GM04503 (cell line): ENCODE data around the gene PCSK2.

Experiments
- DNase-seq: peaks from one replicate; pipeline ENCODE4 v3.0.0-alpha.2; 2012; ENCODE audit warnings: low read depth

PCSK2 gene

DNA sequence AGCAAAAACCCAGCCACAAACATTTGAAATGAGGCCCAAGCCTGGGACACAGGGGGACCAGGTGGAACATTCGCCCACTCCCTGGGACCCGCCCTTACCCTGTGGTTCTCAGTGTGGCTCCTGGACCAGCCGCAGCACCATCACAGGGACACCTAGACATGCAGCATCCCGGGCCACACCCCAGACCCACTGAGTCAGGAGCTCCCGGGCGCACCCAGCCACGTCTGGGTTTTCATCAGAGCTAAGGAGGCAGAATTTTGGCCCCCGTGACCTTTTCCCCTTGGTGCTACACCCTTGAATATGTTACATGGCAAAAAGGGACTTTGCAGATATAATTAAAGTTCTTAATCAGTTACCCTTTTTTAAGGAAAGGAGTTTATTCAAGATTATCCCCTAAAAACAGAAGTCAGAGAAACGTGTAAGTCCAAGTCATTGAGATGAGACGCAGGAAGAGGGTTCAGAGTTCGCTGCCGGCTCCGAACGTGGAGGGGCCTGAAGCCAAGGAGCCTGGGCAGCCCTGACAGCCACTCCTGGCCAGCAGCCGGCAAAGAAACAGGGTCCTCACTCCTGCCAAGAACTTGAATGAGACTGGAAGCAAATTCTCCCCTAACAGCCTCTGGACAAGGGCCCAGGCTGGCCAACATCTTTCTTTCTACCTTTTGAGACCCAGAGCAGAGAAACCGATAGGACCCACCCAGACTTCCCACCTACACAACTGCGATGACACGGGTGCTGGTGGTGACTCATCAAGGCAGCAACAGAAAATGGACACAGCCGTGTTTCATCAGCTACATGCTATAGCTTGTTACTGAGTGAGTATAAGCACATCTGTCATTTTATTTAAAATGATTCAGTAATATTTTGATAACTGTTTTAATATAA is 279.0 kb downstream of the PCSK2 start:
- DNase-seq, result no peak

DNA sequence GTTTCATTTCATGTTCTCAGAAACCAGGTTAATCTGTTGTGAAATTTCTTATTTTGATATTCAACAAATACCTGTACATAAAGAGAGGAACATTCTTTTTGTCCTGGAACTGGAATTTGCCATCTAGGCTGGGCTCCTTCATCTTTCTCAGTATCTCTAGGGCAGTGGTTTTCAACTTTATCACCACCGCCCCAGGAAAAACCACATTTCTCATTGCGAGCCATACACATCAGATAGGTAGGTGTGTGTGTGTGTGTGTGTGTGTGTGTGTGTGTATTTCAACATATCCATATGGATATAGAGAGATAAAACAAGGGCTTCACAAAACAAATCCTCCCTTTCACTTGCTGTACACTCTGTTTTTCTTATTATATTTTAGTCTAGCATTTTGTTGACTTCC is 280.2 kb downstream of the PCSK2 start:
- DNase-seq, result no peak

DNA sequence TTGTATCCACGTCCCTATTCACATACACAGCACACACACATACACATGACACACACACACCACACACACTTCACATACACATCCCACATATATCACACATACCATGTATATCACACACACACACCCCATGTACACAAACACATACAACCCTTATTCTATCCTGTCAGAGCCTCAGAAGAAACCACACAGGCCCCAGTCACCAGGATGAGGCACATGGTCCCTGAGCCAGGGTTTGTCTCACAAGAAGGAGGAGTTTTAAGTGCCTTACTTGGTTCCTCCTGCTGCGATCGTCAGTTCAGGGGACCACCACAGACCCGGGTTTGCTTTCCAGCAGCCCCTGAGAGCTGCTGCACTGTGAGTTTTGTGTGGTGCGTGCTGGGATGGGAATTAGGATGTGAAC is 280.7 kb downstream of the PCSK2 start:
- no peak for DNase-seq

DNA sequence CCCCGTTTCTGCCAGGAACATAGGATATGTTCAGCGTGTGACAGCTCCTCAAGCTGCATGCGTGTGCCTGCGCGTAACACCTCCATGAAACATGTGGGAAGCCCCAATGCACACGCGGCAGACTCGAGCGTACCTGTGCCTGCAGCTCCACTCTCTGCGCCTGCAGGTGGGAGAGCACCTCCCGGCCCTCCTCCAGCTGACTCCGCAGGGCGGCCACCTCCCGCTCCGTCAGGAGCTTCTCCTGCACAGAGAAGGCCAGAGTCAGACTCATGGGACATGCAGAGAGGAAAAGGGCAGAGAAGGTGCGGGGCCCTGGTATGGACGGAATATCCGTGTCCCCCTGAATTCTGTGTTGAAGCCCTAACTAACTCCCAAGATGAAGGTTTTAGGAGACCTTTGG is 281.9 kb downstream of the PCSK2 start:
- DNase-seq, result no peak

DNA sequence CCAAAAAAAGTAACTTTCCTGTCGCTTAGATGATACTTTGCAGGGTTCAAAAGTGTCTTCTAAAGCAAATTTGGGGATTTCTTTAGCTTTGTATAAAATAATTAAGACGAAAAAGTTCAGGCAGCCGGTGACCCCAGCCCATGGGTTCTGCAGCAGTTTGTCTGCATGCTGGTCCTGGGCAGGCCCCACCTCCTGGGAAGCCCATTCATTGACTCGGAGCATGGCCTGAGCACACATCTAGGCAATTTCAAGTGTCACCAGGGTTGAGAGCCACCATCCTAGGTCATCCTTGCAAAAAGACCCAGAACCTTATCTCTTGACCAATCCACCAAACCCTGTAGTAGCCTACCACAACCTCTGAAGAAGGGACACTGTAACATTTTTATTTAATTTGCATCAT is 283.7 kb downstream of the PCSK2 start:
- no peak for DNase-seq

DNA sequence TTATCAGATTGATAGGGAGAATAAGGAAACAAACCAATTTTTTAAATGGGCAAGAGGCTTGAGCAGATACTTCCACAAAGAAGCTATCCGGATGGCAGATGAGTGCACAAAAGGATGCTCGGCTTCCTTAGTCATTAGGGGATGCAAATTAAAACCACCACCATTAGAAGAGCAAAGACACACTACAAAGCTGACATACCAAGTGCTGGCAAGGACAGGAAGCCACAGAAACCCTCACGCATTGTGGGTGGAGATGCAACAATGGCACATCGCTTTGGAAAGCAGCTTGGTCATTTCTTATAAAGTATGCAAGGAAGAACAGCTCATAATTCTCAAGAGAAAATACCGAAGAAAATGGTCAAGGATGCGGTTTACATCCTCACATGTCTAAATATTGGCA is 284.6 kb downstream of the PCSK2 start:
- no peak for DNase-seq

DNA sequence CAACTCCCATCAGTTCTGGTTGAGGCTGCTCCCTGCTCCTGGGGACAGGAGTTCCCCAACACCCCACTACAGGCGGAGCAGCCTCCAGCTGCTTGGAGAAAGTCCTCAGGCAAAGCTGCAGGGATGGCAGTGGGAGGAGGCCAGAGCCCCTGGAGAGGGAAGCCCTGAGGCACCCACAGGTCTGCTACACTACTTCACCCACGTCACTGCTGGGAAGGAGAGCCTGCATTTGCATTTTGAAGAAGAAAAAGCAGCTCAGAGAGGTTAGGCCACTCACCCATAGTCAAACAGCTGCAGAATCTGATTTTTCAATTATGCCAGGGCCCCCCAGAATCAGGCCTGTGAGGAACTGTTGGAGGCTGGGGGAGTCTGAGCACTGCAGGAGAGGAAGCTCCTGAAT is 287.1 kb downstream of the PCSK2 start:
- no peak for DNase-seq

DNA sequence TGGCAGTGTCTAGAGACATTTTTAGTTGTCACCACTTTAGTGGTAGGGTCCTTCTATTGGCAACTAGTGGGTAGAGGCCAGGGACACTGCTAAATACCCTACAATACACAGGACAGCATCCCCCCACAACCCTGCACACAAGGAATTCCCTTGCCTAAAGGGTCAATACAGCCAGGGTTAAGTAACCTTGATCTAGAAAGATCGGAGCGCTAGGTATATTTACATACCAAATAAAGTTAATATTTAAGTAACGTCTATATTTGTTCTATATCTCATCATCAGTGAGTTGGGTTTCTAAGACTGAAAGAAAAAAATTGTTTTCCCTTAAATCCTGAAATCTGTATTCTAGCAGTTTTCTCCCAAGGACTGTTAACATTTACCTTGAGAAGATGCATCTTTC is 288.2 kb downstream of the PCSK2 start:
- no peak for DNase-seq

DNA sequence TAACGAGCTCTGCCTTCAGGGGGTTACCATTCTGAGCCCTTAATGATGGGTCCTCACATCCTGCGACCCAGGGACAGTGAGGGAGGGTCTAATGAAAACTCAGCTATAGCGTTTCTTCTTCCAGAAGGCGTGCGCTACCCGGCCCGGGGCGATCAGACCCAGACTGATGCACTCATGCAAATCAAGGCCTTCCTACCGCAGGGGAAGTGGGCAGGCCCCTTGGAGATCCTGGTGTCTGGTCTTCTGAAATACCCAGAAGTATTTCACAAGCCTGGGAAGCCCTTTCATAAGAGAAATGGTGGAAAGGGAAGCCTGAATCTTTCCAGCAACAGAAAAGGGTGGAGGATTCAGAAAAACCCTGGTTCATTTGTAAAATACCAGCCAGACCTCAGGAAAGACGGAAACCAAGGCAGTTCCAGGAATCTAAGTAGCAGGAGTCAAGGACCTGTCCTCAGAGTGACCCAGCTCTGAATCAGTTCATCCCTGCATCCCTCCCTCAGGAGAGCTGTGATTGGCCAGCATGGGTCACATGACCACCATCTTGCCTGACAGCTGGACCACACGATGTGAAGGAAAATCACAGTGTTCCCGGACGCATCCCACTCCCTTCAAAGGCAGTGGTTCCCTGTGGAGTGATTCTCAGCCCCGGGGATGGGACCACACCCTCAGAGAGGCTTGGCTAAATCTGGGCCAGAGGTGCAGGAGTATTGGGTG is 291.7 kb downstream of the PCSK2 start:
- no peak for DNase-seq

DNA sequence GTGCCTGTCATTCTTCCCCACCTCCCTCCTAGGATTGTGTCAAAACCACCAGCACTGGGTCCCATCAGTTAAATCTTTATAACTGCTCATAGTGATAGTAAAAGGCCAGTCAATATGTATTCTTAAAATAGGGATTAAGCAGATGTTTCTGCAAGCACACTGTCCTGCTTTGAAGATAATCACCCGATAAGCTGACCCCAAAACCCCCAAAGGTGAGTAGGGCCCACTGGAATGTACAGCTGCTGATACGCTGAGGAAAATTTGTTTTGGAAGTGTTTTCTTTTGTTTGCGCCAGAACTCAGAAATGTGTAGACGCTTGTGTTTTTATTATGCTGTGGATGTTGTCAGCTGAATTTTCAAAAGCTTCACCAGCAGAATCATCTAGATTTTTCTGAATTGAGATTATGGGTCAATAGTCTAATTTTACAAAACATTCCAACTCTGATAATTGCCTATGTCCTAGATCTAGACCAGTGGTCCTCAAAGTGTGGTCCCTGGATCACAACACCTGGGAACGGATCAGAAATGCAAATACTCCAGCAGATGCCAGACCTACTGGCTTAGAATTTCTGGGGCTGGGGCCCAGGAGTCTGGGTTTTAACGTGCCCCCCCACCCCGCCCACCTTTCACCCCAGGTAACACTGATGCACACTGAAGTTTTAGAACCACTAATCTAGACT is 292.9 kb downstream of the PCSK2 start:
- DNase-seq, result no peak

DNA sequence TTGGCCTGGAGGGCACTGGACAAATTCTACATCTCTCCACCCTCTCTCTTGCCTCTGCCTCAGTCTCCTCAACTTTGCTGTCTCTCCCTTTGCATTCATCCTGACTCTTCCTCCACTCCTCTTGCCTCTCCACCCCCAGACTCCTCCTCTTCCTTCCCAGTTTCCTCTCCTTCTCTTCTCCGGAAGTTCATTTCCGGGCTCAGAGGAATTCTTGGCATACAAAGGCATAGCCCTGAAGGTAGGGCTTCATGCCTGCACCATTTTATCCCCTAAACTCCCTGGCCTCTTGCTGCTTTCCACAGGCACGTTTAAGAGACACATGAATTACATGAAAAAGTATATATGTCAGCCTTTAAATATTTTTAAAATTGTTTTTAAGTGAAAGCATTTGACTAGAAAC is 293.7 kb downstream of the PCSK2 start:
- no peak for DNase-seq

DNA sequence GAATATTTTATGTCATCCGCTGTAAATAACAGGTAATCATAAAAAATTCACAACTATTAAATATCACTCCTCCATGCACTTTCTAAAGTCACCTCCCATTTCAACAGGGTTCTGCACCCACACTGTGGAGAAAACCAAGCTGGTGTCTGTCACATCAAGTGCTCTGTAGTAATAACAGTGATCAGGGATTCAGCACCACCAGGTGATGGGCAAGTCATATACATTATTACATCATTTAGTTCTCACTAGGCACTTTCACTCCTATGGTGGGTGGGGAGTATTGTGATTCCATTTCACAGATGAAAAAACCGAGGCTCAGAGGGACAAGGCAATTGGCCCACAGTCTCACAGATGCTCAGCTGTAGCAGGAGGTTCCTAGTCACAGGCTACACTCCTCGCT is 295.7 kb downstream of the PCSK2 start:
- DNase-seq, result no peak

DNA sequence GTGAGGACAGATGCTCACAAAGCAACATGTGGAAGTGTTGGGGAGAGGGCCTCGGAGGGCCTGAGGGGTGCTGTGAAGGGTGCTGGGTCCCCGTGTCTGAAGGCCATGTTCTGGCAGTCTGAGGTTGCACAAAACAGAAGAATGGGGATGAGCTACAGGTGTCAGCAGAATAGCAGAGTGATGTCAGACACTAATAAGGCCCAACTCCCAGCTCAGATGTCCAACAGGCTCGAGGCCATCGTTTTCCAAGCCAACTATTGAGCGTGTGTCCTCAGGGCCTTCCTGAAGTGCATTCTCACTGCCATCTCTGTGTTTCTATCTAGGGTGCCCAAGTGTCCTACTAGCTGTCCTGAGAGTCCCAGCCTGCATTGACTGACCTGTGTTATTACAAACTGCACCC is 296.5 kb downstream of the PCSK2 start:
- DNase-seq, result no peak

DNA sequence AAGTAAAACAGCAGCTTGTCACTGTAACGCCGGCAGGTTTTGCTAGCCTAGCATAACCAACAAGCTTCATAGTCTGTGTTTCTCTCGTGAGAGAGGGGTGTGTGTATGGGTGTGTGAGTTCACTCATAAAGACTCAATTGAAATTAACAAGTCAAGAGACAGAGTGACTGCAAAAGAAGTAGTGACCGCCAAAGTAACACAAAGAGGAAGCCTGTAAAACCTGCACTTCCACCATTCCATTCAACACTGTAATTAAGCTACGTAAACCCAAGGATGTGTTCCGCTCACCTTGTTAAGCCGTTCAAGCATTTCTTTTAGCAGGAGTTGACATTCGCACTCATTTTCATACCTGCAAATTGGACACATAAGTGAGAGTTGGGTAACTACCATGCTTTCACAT is 297.7 kb downstream of the PCSK2 start:
- no peak for DNase-seq

DNA sequence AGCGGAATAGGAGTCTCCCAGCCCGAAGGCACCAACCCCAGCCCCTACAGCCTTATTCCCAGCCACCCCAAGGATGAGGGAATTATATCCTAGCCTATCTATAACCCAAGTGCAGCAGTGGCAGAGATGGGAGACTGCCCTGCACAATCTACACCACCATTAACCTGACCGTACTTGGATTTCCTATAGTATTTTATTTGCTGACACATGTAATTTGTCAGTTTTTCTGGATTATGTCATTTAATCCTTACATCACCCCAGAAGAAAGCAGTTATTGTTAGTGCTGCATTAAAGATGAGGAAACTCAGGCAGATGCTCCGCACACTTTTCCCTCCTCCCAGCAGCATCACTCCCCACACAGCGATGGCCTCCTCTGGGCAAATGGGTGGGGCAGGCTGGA is 298.3 kb downstream of the PCSK2 start:
- no peak for DNase-seq

DNA sequence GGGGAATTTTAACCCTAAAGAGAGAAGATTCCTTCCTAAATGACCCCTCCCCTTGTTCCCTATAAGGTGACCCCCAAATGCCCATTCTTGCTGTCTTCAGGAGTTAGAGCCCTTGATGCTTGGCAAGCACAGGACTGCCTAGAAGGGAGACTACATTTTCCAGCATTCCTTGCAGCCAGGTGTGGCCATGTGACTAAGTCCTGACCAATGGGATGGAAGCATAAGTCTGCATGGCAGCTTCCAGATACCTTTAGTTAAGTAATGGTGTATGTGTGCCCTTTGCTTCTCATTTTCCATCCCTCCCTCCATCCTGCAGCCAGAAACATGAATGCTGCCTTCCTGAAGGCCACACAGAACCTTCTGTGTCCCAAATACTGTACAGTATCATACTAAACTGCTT is 298.8 kb downstream of the PCSK2 start:
- no peak for DNase-seq

DNA sequence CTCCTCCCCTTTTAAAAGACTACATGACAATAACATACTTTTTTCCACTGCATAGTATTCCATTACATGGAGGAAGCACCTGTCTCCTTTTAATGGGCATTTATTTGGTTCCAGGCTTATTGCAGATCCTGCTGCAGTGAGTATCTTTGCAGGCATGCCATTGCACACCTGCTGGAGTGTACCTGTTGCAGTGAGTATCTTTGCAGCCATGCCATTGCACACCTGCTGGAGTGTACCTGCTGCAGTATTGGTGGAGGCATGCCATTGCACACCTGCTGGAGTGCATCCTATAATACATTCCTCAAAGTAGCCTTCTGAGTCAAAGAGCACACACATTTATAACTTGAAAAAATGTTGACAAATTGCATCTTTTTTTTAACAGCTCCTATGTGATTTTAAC is 302.7 kb downstream of the PCSK2 start:
- DNase-seq, result no peak

DNA sequence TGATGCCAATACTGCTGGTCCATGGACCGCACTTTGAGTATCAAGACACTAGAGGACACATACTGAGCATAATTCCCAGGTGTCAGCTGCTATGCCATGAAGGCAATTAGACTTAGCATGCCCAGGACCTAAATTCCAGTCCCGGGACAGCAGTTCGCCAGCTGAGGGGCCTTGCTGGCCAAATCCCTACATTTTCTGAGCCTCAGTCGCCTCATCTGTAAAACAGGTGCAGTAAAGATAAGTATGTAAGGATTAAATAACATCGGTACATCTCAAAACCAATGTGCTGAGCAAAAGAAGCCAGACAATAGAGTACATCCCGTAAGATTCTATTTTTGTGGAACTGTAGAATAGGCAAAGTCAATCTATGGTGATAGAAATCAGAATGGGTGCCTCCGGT is 303.3 kb downstream of the PCSK2 start:
- DNase-seq, result no peak

DNA sequence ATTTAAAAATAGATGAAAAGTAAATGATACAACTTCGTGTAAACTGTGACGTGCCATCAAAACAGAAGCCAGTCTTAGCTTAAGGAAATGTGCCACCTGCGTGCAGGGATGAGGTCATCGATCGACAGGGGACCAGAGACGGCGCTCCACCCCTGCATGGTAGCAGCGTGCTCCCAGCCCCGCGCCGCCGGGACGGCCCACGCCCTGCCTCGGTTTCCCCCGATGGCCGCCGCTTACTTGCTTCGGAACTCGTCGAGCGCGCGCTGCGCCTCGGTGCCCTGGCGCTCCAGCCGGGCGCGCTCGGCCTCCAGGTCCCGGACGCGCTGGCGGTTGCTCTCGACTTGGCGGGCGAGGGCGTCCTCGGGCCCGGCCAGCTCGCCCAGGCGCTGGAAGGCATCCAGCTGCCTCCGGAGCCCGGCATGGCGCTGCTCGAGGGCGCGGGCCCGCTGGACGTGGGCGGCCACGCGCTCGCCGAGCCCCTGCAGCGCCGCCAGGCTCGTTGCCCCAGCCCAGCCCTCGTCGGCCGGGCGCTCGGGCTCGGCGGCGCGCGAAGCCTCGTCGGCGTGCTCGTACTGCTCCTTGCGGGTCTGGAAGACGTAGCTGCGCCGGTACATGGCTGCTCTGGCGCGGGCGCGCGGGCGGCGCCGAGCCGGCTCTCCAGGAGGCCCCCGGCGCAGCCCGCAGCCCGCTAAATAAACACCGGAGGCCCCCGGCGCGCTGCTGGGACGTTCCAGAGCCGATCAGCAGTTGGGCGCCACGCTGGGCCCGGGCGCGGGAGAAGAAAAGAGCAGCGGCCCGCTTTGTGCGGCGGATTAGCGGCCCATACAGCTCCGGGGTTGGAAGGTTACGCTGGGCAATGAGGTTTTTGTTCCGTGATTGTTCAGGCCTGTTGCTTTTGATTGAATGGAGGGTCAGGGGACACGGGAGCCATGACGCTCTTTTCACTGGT is 304.1 kb downstream of the PCSK2 start, which contains the start of gene BFSP1:
BFSP1 (minus strand) TSS at position 664 of the 949 bp plus-strand sequence; CDS start at position 614, 50 bp downstream.
- DNase-seq, result no peak

DNA sequence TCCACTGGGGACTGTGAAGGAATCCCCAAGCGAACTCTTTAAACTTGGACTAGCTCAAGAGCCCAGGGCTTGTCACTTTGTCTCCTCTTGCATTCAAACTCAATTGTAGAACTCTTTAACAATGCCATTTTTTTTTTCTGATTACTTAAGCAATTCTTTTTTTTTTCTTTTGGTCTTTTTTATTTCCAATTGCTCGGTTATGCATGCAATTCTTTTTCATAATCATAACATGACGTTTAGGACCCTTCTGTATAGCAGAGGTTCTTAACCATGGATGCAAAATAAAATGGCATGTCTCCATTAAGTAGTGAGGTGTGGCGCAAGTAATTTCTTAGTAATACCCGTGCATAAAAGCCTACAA is 304.8 kb downstream of the PCSK2 start:
- no peak for DNase-seq

DNA sequence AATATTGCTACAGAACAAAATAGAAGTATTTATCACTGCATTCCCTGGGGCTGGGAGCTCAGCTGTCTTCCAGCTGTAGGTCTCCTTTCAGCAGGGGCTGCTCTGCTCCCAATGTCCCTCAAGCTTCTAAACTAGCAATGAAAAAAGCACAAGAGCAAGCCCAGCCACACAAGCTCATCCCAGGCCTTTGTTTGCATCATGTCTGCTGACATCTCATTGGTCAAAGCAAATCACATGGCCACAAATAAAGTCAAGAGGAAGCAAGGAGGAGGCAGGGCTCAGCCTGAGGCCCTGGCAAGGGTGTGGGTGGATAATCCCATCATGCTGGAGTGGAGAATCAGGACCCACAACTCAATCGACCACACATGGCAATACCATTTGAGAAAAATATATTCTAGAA is 306.6 kb downstream of the PCSK2 start:
- DNase-seq, result no peak

DNA sequence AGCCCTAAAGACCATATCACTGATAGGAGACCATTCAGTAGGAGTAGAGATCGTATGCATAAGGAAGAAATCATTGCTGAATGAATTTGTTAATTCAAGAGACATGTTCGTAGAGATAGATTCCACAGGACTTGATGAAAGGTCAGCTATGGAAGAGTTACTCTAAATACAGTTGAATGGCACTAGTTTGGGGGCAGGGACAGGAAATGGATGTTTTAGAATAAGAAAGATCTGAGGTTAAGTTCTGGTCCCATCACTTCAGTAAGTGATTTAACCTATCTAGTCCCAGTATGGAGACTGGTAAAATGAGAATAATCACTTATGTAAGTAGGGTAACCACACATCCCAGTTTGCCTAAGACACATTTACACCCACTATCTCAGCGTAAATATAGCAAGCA is 307.2 kb downstream of the PCSK2 start:
- no peak for DNase-seq
